ENCODE results near the gene SMOC2.

Gene SMOC2

GRCh38 chr6:168472363-168472762 is 31.4 kb downstream of the SMOC2 start:
- Mint-ChIP-seq H3K9me3 (peaks cover 11% of the 10 kb centered on the region), H3K4me3 (no peak overlapping the region), H3K4me1 (peaks cover 15% of the 10 kb centered on the region), H3K27me3 (ENCODE audit: low read depth, poor library complexity) (peaks cover 6% of the 10 kb centered on the region), H3K27ac (no peak overlapping the region), H3K36me3 (ENCODE audit: low read depth) (peaks cover 7% of the 10 kb centered on the region)
- no peak for TF ChIP-seq CTCF (IDR thresholded peaks at IDR 0.05)
- DNase-seq: no peak

- no peak for DNase-seq
- H3K9me3 Mint-ChIP-seq: peaks cover 20% of the 10 kb centered on the region
- H3K27me3 Mint-ChIP-seq (ENCODE audit: low read depth, poor library complexity): peaks cover 7% of the 10 kb centered on the region
- H3K4me3 Mint-ChIP-seq: no peak overlapping the region
- peaks cover 15% of the 10 kb centered on the region for H3K4me1 Mint-ChIP-seq
- peaks cover 7% of the 10 kb centered on the region for H3K36me3 Mint-ChIP-seq (ENCODE audit: low read depth)
- no peak for TF ChIP-seq CTCF (IDR thresholded peaks at IDR 0.05)
- no peak overlapping the region for H3K27ac Mint-ChIP-seq
These were observed 32.2 kb downstream of the SMOC2 start for GRCh38 chr6:168473197-168473596.

- H3K36me3 Mint-ChIP-seq (ENCODE audit: low read depth): peaks cover 12% of the 10 kb centered on the region
- H3K4me1 Mint-ChIP-seq: no peaks in the 10 kb centered on the region
- no peak overlapping the region for H3K4me3 Mint-ChIP-seq
- no peak for DNase-seq
- TF ChIP-seq CTCF (IDR thresholded peaks at IDR 0.05): no peak
- H3K27ac Mint-ChIP-seq: no peak overlapping the region
- H3K9me3 Mint-ChIP-seq: peaks cover 37% of the 10 kb centered on the region
- peaks cover 8% of the 10 kb centered on the region for H3K27me3 Mint-ChIP-seq (ENCODE audit: low read depth, poor library complexity)
These were observed 34.4 kb downstream of the SMOC2 start for GRCh38 chr6:168475188-168476013.

- Mint-ChIP-seq H3K27me3 (ENCODE audit: low read depth, poor library complexity) (peaks cover 8% of the 10 kb centered on the region), H3K36me3 (ENCODE audit: low read depth) (peaks cover 9% of the 10 kb centered on the region), H3K4me3 (no peak overlapping the region), H3K4me1 (no peaks in the 10 kb centered on the region), H3K9me3 (peaks cover 45% of the 10 kb centered on the region), H3K27ac (no peak overlapping the region)
- no peak for DNase-seq
- TF ChIP-seq CTCF (IDR thresholded peaks at IDR 0.05): no peak
These were observed 38.4 kb downstream of the SMOC2 start for GRCh38 chr6:168479421-168479820.

GRCh38 chr6:168480481-168480880 is 39.5 kb downstream of the SMOC2 start:
- Mint-ChIP-seq H3K4me1 (no peaks in the 10 kb centered on the region), H3K27me3 (ENCODE audit: low read depth, poor library complexity) (peaks cover 8% of the 10 kb centered on the region), H3K36me3 (ENCODE audit: low read depth) (peaks cover 9% of the 10 kb centered on the region), H3K4me3 (no peak overlapping the region), H3K9me3 (peaks cover 45% of the 10 kb centered on the region), H3K27ac (no peak overlapping the region)
- no peak for TF ChIP-seq CTCF (IDR thresholded peaks at IDR 0.05)
- DNase-seq: no peak

- no peak for TF ChIP-seq CTCF (IDR thresholded peaks at IDR 0.05)
- no peak for DNase-seq
- H3K27ac Mint-ChIP-seq: no peak overlapping the region
- H3K27me3 Mint-ChIP-seq (ENCODE audit: low read depth, poor library complexity): peaks cover 8% of the 10 kb centered on the region
- no peaks in the 10 kb centered on the region for H3K36me3 Mint-ChIP-seq (ENCODE audit: low read depth)
- H3K4me3 Mint-ChIP-seq: no peak overlapping the region
- peaks cover 15% of the 10 kb centered on the region for H3K9me3 Mint-ChIP-seq
- no peaks in the 10 kb centered on the region for H3K4me1 Mint-ChIP-seq
These were observed 44.8 kb downstream of the SMOC2 start for GRCh38 chr6:168485818-168486217.

All from nephron progenitor cell (in vitro differentiated cells).